ENCODE results near the gene CDC26. TPM values are rescaled to one million over a fixed set of nuclear protein-coding genes. Genes with fewer than 3 reads are reported as not detected.

CDC26 gene
- total RNA-seq, 1 donor from 2014 or later, result 25.3 TPM

DNA sequence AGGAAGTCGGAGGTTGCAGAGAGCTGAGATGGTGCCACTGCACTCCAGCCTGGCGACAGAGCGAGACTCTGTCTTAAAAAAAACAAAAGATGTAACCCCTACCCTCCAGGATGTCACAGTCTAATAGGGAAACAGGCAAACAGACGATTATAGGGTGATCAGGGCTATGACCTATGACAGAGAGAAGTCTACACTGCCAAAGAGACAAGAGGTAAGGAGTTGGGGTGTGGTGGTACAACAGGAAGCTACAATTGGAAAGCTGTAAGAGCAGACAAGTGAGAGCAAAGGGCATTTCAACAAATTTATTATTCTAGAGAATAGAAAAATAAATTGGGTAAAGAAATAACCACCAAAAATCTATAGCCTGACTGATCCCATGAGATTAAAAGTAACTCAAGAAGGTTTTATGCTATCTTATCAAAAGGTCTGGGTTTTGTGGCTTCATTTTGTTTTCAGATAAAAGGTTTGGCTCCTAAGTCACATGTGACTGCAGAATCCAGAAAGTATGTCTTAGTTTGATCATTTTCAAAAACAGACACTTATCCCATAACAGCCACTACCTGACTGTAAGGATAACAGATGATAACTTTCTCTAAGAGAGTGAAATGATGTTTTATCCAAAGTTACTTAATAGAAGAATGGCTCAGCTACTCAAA lies 7.3 kb downstream of the CDC26 start:
- intact Hi-C loops (cut with DNase I), result no loop called here
- peaks cover 0 to 47% of the 10 kb centered on the region in 2 donors for H3K36me3 ChIP-seq
- no peak overlapping the region for H3K4me3 ChIP-seq
- no peak overlapping the region for H3K27ac ChIP-seq
- no peak for DNase-seq (ENCODE audit: extremely low spot score in 2 of 2)
- no peaks in the 10 kb centered on the region for H3K4me1 ChIP-seq
- no peaks in the 10 kb centered on the region for H3K9me3 ChIP-seq
- TF ChIP-seq POLR2AphosphoS5 (IDR thresholded peaks at IDR 0.05; ENCODE audit: insufficient read depth in 1 of 2, low read depth in 1 of 2), result no peak
- TF ChIP-seq, protein P1, sequence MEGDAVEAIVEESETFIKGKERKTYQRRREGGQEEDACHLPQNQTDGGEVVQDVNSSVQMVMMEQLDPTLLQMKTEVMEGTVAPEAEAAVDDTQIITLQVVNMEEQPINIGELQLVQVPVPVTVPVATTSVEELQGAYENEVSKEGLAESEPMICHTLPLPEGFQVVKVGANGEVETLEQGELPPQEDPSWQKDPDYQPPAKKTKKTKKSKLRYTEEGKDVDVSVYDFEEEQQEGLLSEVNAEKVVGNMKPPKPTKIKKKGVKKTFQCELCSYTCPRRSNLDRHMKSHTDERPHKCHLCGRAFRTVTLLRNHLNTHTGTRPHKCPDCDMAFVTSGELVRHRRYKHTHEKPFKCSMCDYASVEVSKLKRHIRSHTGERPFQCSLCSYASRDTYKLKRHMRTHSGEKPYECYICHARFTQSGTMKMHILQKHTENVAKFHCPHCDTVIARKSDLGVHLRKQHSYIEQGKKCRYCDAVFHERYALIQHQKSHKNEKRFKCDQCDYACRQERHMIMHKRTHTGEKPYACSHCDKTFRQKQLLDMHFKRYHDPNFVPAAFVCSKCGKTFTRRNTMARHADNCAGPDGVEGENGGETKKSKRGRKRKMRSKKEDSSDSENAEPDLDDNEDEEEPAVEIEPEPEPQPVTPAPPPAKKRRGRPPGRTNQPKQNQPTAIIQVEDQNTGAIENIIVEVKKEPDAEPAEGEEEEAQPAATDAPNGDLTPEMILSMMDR (IDR thresholded peaks at IDR 0.05), result no peak
- TF ChIP-seq POLR2A (IDR thresholded peaks at IDR 0.05), result no peak
- no peaks in the 10 kb centered on the region for H3K27me3 ChIP-seq

- Histone ChIP-seq H3K36me3 (peaks cover 0 to 28% of the 10 kb centered on the region in 2 donors), H3K9me3 (no peaks in the 10 kb centered on the region), H3K4me1 (no peaks in the 10 kb centered on the region), H3K4me3 (no peak overlapping the region), H3K27me3 (no peaks in the 10 kb centered on the region), H3K27ac (no peak overlapping the region)
- DNase-seq (ENCODE audit: extremely low spot score in 2 of 2), result no peak
- TF ChIP-seq POLR2A (IDR thresholded peaks at IDR 0.05) (no peak), POLR2AphosphoS5 (IDR thresholded peaks at IDR 0.05; ENCODE audit: insufficient read depth in 1 of 2, low read depth in 1 of 2) (no peak)
- TF ChIP-seq, protein P1 (IDR thresholded peaks at IDR 0.05), result no peak
- intact Hi-C loops (cut with DNase I), result no loop called here
Measured at GRCh38 chr9:113266174-113266573, 9.2 kb downstream of the CDC26 start.

GRCh38 chr9:113261917-113262671 lies 13.3 kb downstream of the CDC26 start:
- intact Hi-C loops (cut with DNase I), result no loop called here
- no peak for TF ChIP-seq POLR2AphosphoS5 (IDR thresholded peaks at IDR 0.05; ENCODE audit: insufficient read depth in 1 of 2, low read depth in 1 of 2)
- TF ChIP-seq, protein P1 (IDR thresholded peaks at IDR 0.05), result no peak
- TF ChIP-seq POLR2A (IDR thresholded peaks at IDR 0.05), result no peak
- no peaks in the 10 kb centered on the region for H3K27me3 ChIP-seq
- H3K4me3 ChIP-seq, result no peak overlapping the region
- H3K36me3 ChIP-seq, result peaks cover 0 to 15% of the 10 kb centered on the region in 2 donors
- DNase-seq (ENCODE audit: extremely low spot score in 2 of 2), result no peak
- no peak overlapping the region for H3K27ac ChIP-seq
- H3K9me3 ChIP-seq, result no peaks in the 10 kb centered on the region
- no peaks in the 10 kb centered on the region for H3K4me1 ChIP-seq

DNA sequence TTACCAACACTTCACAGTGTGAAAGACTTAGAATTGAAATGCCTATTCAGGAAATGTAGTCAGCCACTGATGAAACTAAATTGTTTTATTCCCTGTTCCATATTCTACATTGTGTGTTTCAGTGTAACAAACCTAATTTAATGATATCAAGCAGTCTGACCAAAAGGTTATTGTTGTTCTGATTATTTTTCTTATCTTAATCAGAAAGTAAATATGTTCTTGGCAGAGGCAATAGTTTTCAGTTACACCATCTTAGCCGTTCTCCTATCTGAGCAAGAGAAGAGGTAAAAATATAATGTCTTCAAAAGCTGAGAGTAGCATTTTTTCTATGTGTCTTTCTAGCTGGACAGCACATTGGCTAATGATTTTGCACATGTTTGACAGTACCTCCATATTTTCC lies 17.1 kb downstream of the CDC26 start:
- no peak overlapping the region for H3K27ac ChIP-seq
- DNase-seq (ENCODE audit: extremely low spot score in 2 of 2), result no peak
- H3K9me3 ChIP-seq, result no peaks in the 10 kb centered on the region
- TF ChIP-seq POLR2AphosphoS5 (IDR thresholded peaks at IDR 0.05; ENCODE audit: insufficient read depth in 1 of 2, low read depth in 1 of 2) (no peak), POLR2A (IDR thresholded peaks at IDR 0.05) (no peak)
- TF ChIP-seq, protein P1 (IDR thresholded peaks at IDR 0.05), result no peak
- no peaks in the 10 kb centered on the region for H3K27me3 ChIP-seq
- intact Hi-C loops (cut with DNase I), result no loop called here
- no peaks in the 10 kb centered on the region for H3K4me1 ChIP-seq
- no peak overlapping the region for H3K4me3 ChIP-seq
- H3K36me3 ChIP-seq, result peaks cover 0 to 15% of the 10 kb centered on the region in 2 donors

DNA sequence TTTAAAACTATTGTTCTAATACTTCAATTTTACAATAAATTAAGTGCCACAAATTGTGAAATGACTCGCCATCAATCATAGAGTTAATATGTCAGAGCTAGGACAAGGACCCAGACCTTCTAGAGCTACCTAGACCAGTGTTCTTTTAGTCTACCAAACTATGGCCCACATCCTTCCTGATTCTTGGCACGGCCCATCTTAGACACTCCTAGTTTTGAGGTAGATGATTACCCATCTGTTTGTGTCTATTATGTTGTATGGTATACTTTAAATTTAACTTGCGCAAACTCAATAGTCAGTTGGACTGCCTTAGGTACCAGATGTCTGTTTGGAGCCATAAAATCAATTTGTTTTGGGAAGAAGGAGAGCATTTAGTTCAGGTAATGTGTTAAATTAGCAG lies 17.5 kb downstream of the CDC26 start:
- H3K9me3 ChIP-seq, result no peaks in the 10 kb centered on the region
- no peak overlapping the region for H3K4me3 ChIP-seq
- peaks cover 0 to 15% of the 10 kb centered on the region in 2 donors for H3K36me3 ChIP-seq
- no peak for DNase-seq (ENCODE audit: extremely low spot score in 2 of 2)
- no peak for TF ChIP-seq POLR2A (IDR thresholded peaks at IDR 0.05)
- TF ChIP-seq, protein P1 (IDR thresholded peaks at IDR 0.05), result no peak
- intact Hi-C loops (cut with DNase I), result no loop called here
- no peaks in the 10 kb centered on the region for H3K27me3 ChIP-seq
- H3K4me1 ChIP-seq, result no peaks in the 10 kb centered on the region
- no peak overlapping the region for H3K27ac ChIP-seq

Measured in vagina (tissue), 2 donors.